Amygdala (tissue), 56 donors: Measurements from ENCODE around the gene HIGD1B.

Source experiments
- DNase-seq, 56 donors: peaks; one replicate each; lab custom pipeline; 2025; lab: John Stamatoyannopoulos, UW

HIGD1B gene

GRCh38 chr17:44875761-44876160, 28.1 kb downstream of the HIGD1B start:
- no peak for DNase-seq

- no peak for DNase-seq
These were observed 29.4 kb downstream of the HIGD1B start for GRCh38 chr17:44877121-44877520.

GRCh38 chr17:44878627-44879221, 31.0 kb downstream of the HIGD1B start:
- peak in 3 of 56 donors; percentile 1 to 56 (median 18) for DNase-seq

GRCh38 chr17:44879376-44879775, 31.7 kb downstream of the HIGD1B start:
- no peak for DNase-seq

- no peak for DNase-seq
These were observed 32.4 kb downstream of the HIGD1B start for GRCh38 chr17:44880062-44880461.

GRCh38 chr17:44881145-44881544, 33.5 kb downstream of the HIGD1B start:
- no peak for DNase-seq

GRCh38 chr17:44884941-44885340, 37.3 kb downstream of the HIGD1B start:
- DNase-seq: no peak

- DNase-seq: no peak
These were observed 39.3 kb downstream of the HIGD1B start for GRCh38 chr17:44887016-44887415.

GRCh38 chr17:44887971-44888954, 40.6 kb downstream of the HIGD1B start:
- no peak for DNase-seq

GRCh38 chr17:44889003-44889402, 41.3 kb downstream of the HIGD1B start:
- no peak for DNase-seq

- DNase-seq: no peak
These were observed 44.6 kb downstream of the HIGD1B start for GRCh38 chr17:44892250-44892649.

- no peak for DNase-seq
These were observed 47.0 kb downstream of the HIGD1B start for GRCh38 chr17:44894642-44895041.

GRCh38 chr17:44898768-44899073, 51.0 kb downstream of the HIGD1B start:
- peak in 1 of 56 donors; percentile 33 for DNase-seq

- DNase-seq: peak; percentile 63 to 99 (median 92)
These were observed 51.5 kb downstream of the HIGD1B start, which contains the start of gene EFTUD2 for GRCh38 chr17:44899074-44899782. Gene EFTUD2 (minus strand): TSS chr17:44899445. CDS start chr17:44894521, 4,924 bp downstream.
